Activated T-helper 2 cell treated with anti-CD3 and anti-CD28 coated beads, Interferon-gamma antibody, Interleukin-2, Interleukin-4, amounts not matched to agents 10 μg/mL and 5 μg/mL and 100 μg/mL, durations not matched to agents 14 hours and 24 hours and 36 hours (primary cell): ENCODE results near the gene MYH4. TPM values are rescaled to one million over a fixed set of nuclear protein-coding genes. Genes with fewer than 3 reads are reported as not detected.

Experiments
- DNase-seq: peaks from one replicate; pipeline ENCODE4 v3.0.0; 2021; ENCODE audit warnings: low spot score
- H3K27ac Mint-ChIP-seq: one replicate; pipeline ENCODE4 v1.8.0; 2021; ENCODE audit warnings: mixed read lengths
- H3K27me3 Mint-ChIP-seq: one replicate; pipeline ENCODE4 v1.8.0; 2021; ENCODE audit warnings: low read depth, mixed read lengths
- H3K36me3 Mint-ChIP-seq: one replicate; pipeline ENCODE4 v1.8.0; 2021; ENCODE audit warnings: low read depth, mixed read lengths
- H3K4me1 Mint-ChIP-seq: one replicate; pipeline ENCODE4 v1.8.0; 2021; ENCODE audit warnings: low read depth, mixed read lengths
- H3K4me3 Mint-ChIP-seq: one replicate; pipeline ENCODE4 v1.8.0; 2021; ENCODE audit warnings: low read depth, mild to moderate bottlenecking, moderate library complexity, mixed read lengths
- H3K9me3 Mint-ChIP-seq: one replicate; pipeline ENCODE4 v1.8.0; 2021; ENCODE audit warnings: mixed read lengths
- intact Hi-C: fragments of 100-400 bp; cut with micrococcal nuclease; formaldehyde crosslinking; loops from one replicate; pipeline ENCODE4 v1.15.1; 2023
- total RNA-seq: library from RNA; stranded (reverse); gene quantifications from 2 replicates; pipeline ENCODE4 v1.2.3, GENCODE V29; 2022

MYH4 gene
- total RNA-seq, 1 donor from 2014 or later, result not detected

- no peak for DNase-seq
- Mint-ChIP-seq H3K36me3 (no peaks in the 10 kb centered on the region), H3K9me3 (no peaks in the 10 kb centered on the region), H3K4me3 (no peak overlapping the region), H3K27ac (no peak overlapping the region), H3K4me1 (peaks cover 2% of the 10 kb centered on the region), H3K27me3 (no peaks in the 10 kb centered on the region)
- intact Hi-C loops, result no loop called here
Observed at GRCh38 chr17:10403589-10403988, 65.8 kb downstream of the MYH4 start.

- Mint-ChIP-seq H3K27ac (no peak overlapping the region), H3K36me3 (no peaks in the 10 kb centered on the region), H3K4me1 (peaks cover 7% of the 10 kb centered on the region), H3K9me3 (no peaks in the 10 kb centered on the region), H3K4me3 (no peak overlapping the region), H3K27me3 (no peaks in the 10 kb centered on the region)
- no peak for DNase-seq
- intact Hi-C loops, result no loop called here
Observed at GRCh38 chr17:10398352-10398751, 71.0 kb downstream of the MYH4 start.

- no peaks in the 10 kb centered on the region for H3K9me3 Mint-ChIP-seq
- peaks cover 7% of the 10 kb centered on the region for H3K4me1 Mint-ChIP-seq
- no peak overlapping the region for H3K27ac Mint-ChIP-seq
- H3K36me3 Mint-ChIP-seq, result no peaks in the 10 kb centered on the region
- intact Hi-C loops, result no loop called here
- no peak for DNase-seq
- H3K27me3 Mint-ChIP-seq, result no peaks in the 10 kb centered on the region
- H3K4me3 Mint-ChIP-seq, result no peak overlapping the region
Observed at GRCh38 chr17:10396524-10397163, 72.7 kb downstream of the MYH4 start.

GRCh38 chr17:10394201-10394887 lies 75.0 kb downstream of the MYH4 start:
- no peak for DNase-seq
- no peaks in the 10 kb centered on the region for H3K9me3 Mint-ChIP-seq
- peaks cover 5% of the 10 kb centered on the region for H3K4me1 Mint-ChIP-seq
- no peaks in the 10 kb centered on the region for H3K27me3 Mint-ChIP-seq
- H3K36me3 Mint-ChIP-seq, result no peaks in the 10 kb centered on the region
- H3K4me3 Mint-ChIP-seq, result no peak overlapping the region
- intact Hi-C loops, result no loop called here
- no peak overlapping the region for H3K27ac Mint-ChIP-seq

Other genes with a start within 250 kb of the MYH4 start
- not detected in 2 replicates for gene MYH13, start 96.6 kb downstream of the MYH4 start, total RNA-seq
- gene MYH8, start 47.6 kb downstream of the MYH4 start, total RNA-seq, result not detected in 2 replicates
- not detected in 2 replicates for gene MYH1, start 49.0 kb upstream of the MYH4 start, total RNA-seq
- not detected in 2 replicates for gene MYH2, start 80.1 kb upstream of the MYH4 start, total RNA-seq
- 3.9 and 4.6 TPM in 2 replicates for gene MYH3, start 187.8 kb upstream of the MYH4 start, total RNA-seq
- gene SCO1, start 228.0 kb upstream of the MYH4 start, total RNA-seq, result 35.4 and 37.0 TPM in 2 replicates
- gene ADPRM, start 228.0 kb upstream of the MYH4 start, total RNA-seq, result 10.3 and 10.5 TPM in 2 replicates